ENCODE data around the gene LIN28B.
"Not testable (repeated sequence)": the region's sequence is repeated elsewhere in the genome, so short reads cannot be mapped to it uniquely, and the experiment has no call there.

The LIN28B gene

GRCh38 chr6:104957301-104958177, 632 bp downstream of the LIN28B start:
- no peak for DNase-seq (ENCODE audit: low read depth)

GRCh38 chr6:104958178-104959025, 1.5 kb downstream of the LIN28B start:
- DNase-seq (ENCODE audit: low read depth) = no peak

GRCh38 chr6:104959026-104959858, 2.3 kb downstream of the LIN28B start:
- DNase-seq (ENCODE audit: low read depth) = no peak

- no peak for DNase-seq (ENCODE audit: low read depth)
Observed at GRCh38 chr6:104969108-104969507, 12.2 kb downstream of the LIN28B start.

- no peak for DNase-seq (ENCODE audit: low read depth)
Observed at GRCh38 chr6:104969785-104970581, 13.1 kb downstream of the LIN28B start.

GRCh38 chr6:104973404-104973803, 16.5 kb downstream of the LIN28B start:
- DNase-seq (ENCODE audit: low read depth) = no peak

- DNase-seq (ENCODE audit: low read depth) = no peak
Observed at GRCh38 chr6:104983296-104983695, 26.4 kb downstream of the LIN28B start.

- DNase-seq (ENCODE audit: low read depth) = no peak
Observed at GRCh38 chr6:104983776-104984175, 26.9 kb downstream of the LIN28B start.

GRCh38 chr6:104984831-104985230, 27.9 kb downstream of the LIN28B start:
- no peak for DNase-seq (ENCODE audit: low read depth)

GRCh38 chr6:104985875-104986274, 29.0 kb downstream of the LIN28B start:
- DNase-seq (ENCODE audit: low read depth) = not testable (repeated sequence)

- DNase-seq (ENCODE audit: low read depth) = no peak
Observed at GRCh38 chr6:104986625-104987024, 29.7 kb downstream of the LIN28B start.

GRCh38 chr6:104987218-104987617, 30.3 kb downstream of the LIN28B start:
- no peak for DNase-seq (ENCODE audit: low read depth)

GRCh38 chr6:104990085-104990484, 33.2 kb downstream of the LIN28B start:
- no peak for DNase-seq (ENCODE audit: low read depth)

GRCh38 chr6:104991062-104991461, 34.2 kb downstream of the LIN28B start:
- not testable (repeated sequence) for DNase-seq (ENCODE audit: low read depth)

GRCh38 chr6:104993576-104993975, 36.7 kb downstream of the LIN28B start:
- DNase-seq (ENCODE audit: low read depth) = not testable (repeated sequence)

GRCh38 chr6:104995989-104996617, 39.2 kb downstream of the LIN28B start:
- DNase-seq (ENCODE audit: low read depth) = no peak

- no peak for DNase-seq (ENCODE audit: low read depth)
Observed at GRCh38 chr6:105001063-105001462, 44.2 kb downstream of the LIN28B start.

- no peak for DNase-seq (ENCODE audit: low read depth)
Observed at GRCh38 chr6:105001906-105002305, 45.0 kb downstream of the LIN28B start.

- DNase-seq (ENCODE audit: low read depth) = no peak
Observed at GRCh38 chr6:105005451-105005850, 48.5 kb downstream of the LIN28B start.

GRCh38 chr6:105013459-105013858, 56.6 kb downstream of the LIN28B start:
- DNase-seq (ENCODE audit: low read depth) = not testable (repeated sequence)

GRCh38 chr6:105014448-105014847, 57.5 kb downstream of the LIN28B start:
- no peak for DNase-seq (ENCODE audit: low read depth)
